K562 (cell line): ENCODE data around the gene PRICKLE3. TPM values are rescaled to one million over a fixed set of nuclear protein-coding genes. Genes with fewer than 3 reads are reported as not detected.
A peak's percentile ranks its signal among the peaks of the same experiment; 100 is the strongest.

Experiments
- ARID1B ChIP-seq: fragments of 450-650 bp; IDR thresholded peaks from 2 replicates; pipeline ENCODE4 v1.6.1; 2016; ENCODE audit warnings: antibody characterized with exemption, mild to moderate bottlenecking, inconsistent platforms
- CBFA2T3 ChIP-seq: fragments of 450-650 bp; IDR thresholded peaks from 2 replicates; pipeline ENCODE4 v1.6.1; 2017
- CBX3 ChIP-seq, 2 experiments: IDR thresholded peaks; 1 replicate in 1 of 2; 2 replicates in 1 of 2; pipeline ENCODE4 v1.6.1; 2012; ENCODE audit warnings: inconsistent platforms in 2 of 2, low read length in 2 of 2, borderline replicate concordance in 1 of 2, control low read depth in 1 of 2
- CEBPB ChIP-seq: fragments of 450-650 bp; IDR thresholded peaks from 2 replicates; pipeline ENCODE4 v1.6.1; 2016; ENCODE audit warnings: missing genetic modification characterization, missing compliant biosample characterization
- CHCHD3 ChIP-seq: fragments of 250-450 bp; sonication (Bioruptor Pico); IDR thresholded peaks from 2 replicates; pipeline ENCODE4 v2.1.2; 2022; ENCODE audit warnings: mild to moderate bottlenecking
- EGR1 ChIP-seq: fragments of 450-650 bp; conservative IDR thresholded peaks from 2 replicates; pipeline ENCODE4 v1.6.1; 2017; ENCODE audit warnings: mild to moderate bottlenecking
- FOS ChIP-seq: IDR thresholded peaks from 3 replicates; pipeline ENCODE4 v1.6.1; 2011; ENCODE audit not compliant: insufficient read length; ENCODE audit errors: extremely low read depth
- GATA2 ChIP-seq: sonication (generic); formaldehyde crosslinking; IDR thresholded peaks from 2 replicates; pipeline ENCODE4 v1.4.0; 2020; ENCODE audit warnings: mild to moderate bottlenecking, missing genetic modification reagents
- KLF13 ChIP-seq: fragments of 450-650 bp; IDR thresholded peaks from 2 replicates; pipeline ENCODE4 v1.6.1; 2016; ENCODE audit warnings: missing genetic modification characterization, low read depth, mild to moderate bottlenecking, missing compliant biosample characterization, moderate library complexity, borderline replicate concordance
- MCM7 ChIP-seq, 2 experiments: fragments of 450-650 bp; IDR thresholded peaks; 2 replicates each; pipeline ENCODE4 v1.6.1; 2016 to 2018
- NFRKB ChIP-seq: fragments of 450-650 bp; IDR thresholded peaks from 2 replicates; pipeline ENCODE4 v1.6.1; 2016; ENCODE audit warnings: low read depth
- PCBP1 ChIP-seq: fragments of 200-400 bp; formaldehyde crosslinking; IDR thresholded peaks from 2 replicates; pipeline ENCODE4 v1.6.1; 2018; ENCODE audit warnings: mild to moderate bottlenecking, low read depth, low read length; ENCODE audit not compliant: poor library complexity, severe bottlenecking
- PHB ChIP-seq: fragments of 250-450 bp; sonication (Bioruptor Pico); IDR thresholded peaks from 2 replicates; pipeline ENCODE4 v1.5.0; 2021
- PHF21A ChIP-seq: fragments of 450-650 bp; IDR thresholded peaks from 2 replicates; pipeline ENCODE4 v1.6.1; 2017; ENCODE audit warnings: low read depth, borderline replicate concordance
- RBM14 ChIP-seq: fragments of 200-400 bp; formaldehyde crosslinking; IDR thresholded peaks from 2 replicates; pipeline ENCODE4 v1.6.1; 2018; ENCODE audit warnings: low read depth, mild to moderate bottlenecking, low read length, moderate library complexity, borderline replicate concordance; ENCODE audit not compliant: insufficient read depth
- RHOXF2B ChIP-seq: fragments of 250-450 bp; sonication (Bioruptor Pico); conservative IDR thresholded peaks from 2 replicates; pipeline ENCODE4 v1.5.1; 2021
- SETDB1 ChIP-seq: IDR thresholded peaks from one replicate; pipeline ENCODE4 v1.6.1; 2012; ENCODE audit warnings: low read length, control low read depth, inconsistent platforms
- SMARCA4 ChIP-seq: fragments of 450-650 bp; IDR thresholded peaks from 2 replicates; pipeline ENCODE4 v1.6.1; 2016
- SRSF1 ChIP-seq: fragments of 200-400 bp; formaldehyde crosslinking; IDR thresholded peaks from 2 replicates; pipeline ENCODE4 v1.6.1; 2017; ENCODE audit warnings: mild to moderate bottlenecking, low read depth, low read length, moderate library complexity
- TCF7L2 ChIP-seq: fragments of 150-350 bp; IDR thresholded peaks from 2 replicates; pipeline ENCODE4 v1.6.1; 2016; ENCODE audit warnings: low read depth, mild to moderate bottlenecking, low read length, moderate library complexity
- ZC3H11A ChIP-seq: IDR thresholded peaks from 2 replicates; pipeline ENCODE4 v1.6.1; 2012; ENCODE audit warnings: low read depth, low read length, improper control_type of control experiment
- ZFPM2 ChIP-seq: fragments of 250-450 bp; sonication (Bioruptor Pico); IDR thresholded peaks from 2 replicates; pipeline ENCODE4 v1.5.1; 2022; ENCODE audit warnings: mild to moderate bottlenecking
- ZFX ChIP-seq: sonication (generic); formaldehyde crosslinking; IDR thresholded peaks from 2 replicates; pipeline ENCODE4 v1.8.0; 2022; ENCODE audit warnings: mild to moderate bottlenecking, missing genetic modification reagents, moderate library complexity
- ZNF140 ChIP-seq: fragments of 250-450 bp; sonication (Bioruptor Pico); IDR thresholded peaks from 2 replicates; pipeline ENCODE4 v1.8.0; 2021; ENCODE audit warnings: moderate library complexity, mild to moderate bottlenecking, inconsistent platforms
- ZNF280A ChIP-seq: fragments of 450-650 bp; IDR thresholded peaks from 2 replicates; pipeline ENCODE4 v1.6.1; 2018; ENCODE audit warnings: mild to moderate bottlenecking, low read depth; ENCODE audit not compliant: partially characterized antibody
- ZNF395 ChIP-seq: fragments of 200-800 bp; sonication (Bioruptor generic); IDR thresholded peaks from 2 replicates; pipeline ENCODE4 v1.6.1; 2017; ENCODE audit warnings: missing genetic modification characterization, missing compliant biosample characterization
- ZNF668 ChIP-seq: fragments of 250-450 bp; sonication (Bioruptor Pico); IDR thresholded peaks from 2 replicates; pipeline ENCODE4 v1.8.0; 2022; ENCODE audit warnings: mild to moderate bottlenecking, inconsistent platforms
- ZNF830 ChIP-seq: fragments of 250-450 bp; sonication (Bioruptor Pico); IDR thresholded peaks from 2 replicates; pipeline ENCODE4 v1.5.0; 2021; ENCODE audit warnings: mild to moderate bottlenecking
- polyA plus RNA-seq, 8 experiments: library from polyadenylated mRNA; depleted of rRNA in 4 of 8; stranded (reverse) in 5 of 8; unstranded in 3 of 8; fragments of >200 nt; fragmentation: Nextera tagmentation in 2 of 8; fragmentation: Illumina TruSeq in 1 of 8; extraction: Ambion mirVana in 2 of 8; extraction: Trizol in 1 of 8; gene quantifications; 2 replicates each; pipeline versions ENCODE4 v1.2.1 to v1.2.3, GENCODE V29; 2011 to 2014; ENCODE audit warnings: inconsistent platforms in 1 of 8, missing spikeins in 1 of 8
- total RNA-seq, 7 experiments: library from RNA; depleted of rRNA in 6 of 7; stranded (reverse); fragments of >200 nt in 6 of 7; fragmentation: Illumina TruSeq in 2 of 7; extraction: Trizol in 2 of 7; gene quantifications; 2 replicates each; pipeline versions ENCODE4 v1.2.1 to v1.2.3, GENCODE V29; 2011 to 2021; ENCODE audit warnings: low replicate concordance in 1 of 7

The PRICKLE3 gene
- total and polyA plus RNA-seq, 9 of the 15 experiments (the other 6 are each of a cell fraction or from before 2014, with no cell fraction given) = 1.1 to 44.3 (median 14.0) TPM

- TF ChIP-seq ZFX (CRISPR knock-in tag) = peak; percentile 21; the same call in 1 of the 2 replicates
- peak; percentile 66 for TF ChIP-seq CBFA2T3
- TF ChIP-seq TCF7L2 = no peak
- no peak for TF ChIP-seq ZNF668 (CRISPR knock-in tag)
- TF ChIP-seq SMARCA4 = no peak
- no peak for TF ChIP-seq SETDB1
- no peak for TF ChIP-seq GATA2 (CRISPR knock-in tag)
- no peak for TF ChIP-seq PCBP1
- TF ChIP-seq FOS = no peak
- TF ChIP-seq ZNF280A = peak; percentile 81
- no peak for TF ChIP-seq ZFPM2 (CRISPR knock-in tag)
- no peak for TF ChIP-seq ZNF140 (CRISPR knock-in tag)
- TF ChIP-seq RBM14 = no peak
- no peak for TF ChIP-seq RHOXF2B
- no peak for TF ChIP-seq CHCHD3
- no peak for TF ChIP-seq KLF13 (tag)
- no peak for TF ChIP-seq CEBPB (tag)
- no peak for TF ChIP-seq PHB (CRISPR knock-in tag)
- TF ChIP-seq EGR1 = no peak
- no peak for TF ChIP-seq ZC3H11A
- no peak for TF ChIP-seq ZNF395 (CRISPR knock-in tag)
- no peak for TF ChIP-seq SRSF1
- TF ChIP-seq NFRKB = no peak
- no peak for TF ChIP-seq PHF21A
- TF ChIP-seq CBX3 (IDR thresholded peaks at IDR 0.05; ENCODE audit: borderline replicate concordance in 1 of 2, low read length in 2 of 2) = peak in 1 of 2 experiments; percentile 98; a peak in 2 of 3 replicates
- TF ChIP-seq MCM7 (IDR thresholded peaks at IDR 0.05) = no peak
- TF ChIP-seq ZNF830 (CRISPR knock-in tag) = no peak
- peak; percentile 37 for TF ChIP-seq ARID1B
Observed at GRCh38 chrX:49139713-49140112, 46.5 kb downstream of the PRICKLE3 start (continued).
